HG03175 (cell line): ENCODE measurements around the gene COG3.
"Not testable (repeated sequence)": the region's sequence is repeated elsewhere in the genome, so short reads cannot be mapped to it uniquely, and the experiment has no call there.

Source experiments
- ATAC-seq: cut with Tn5 transposase; IDR thresholded peaks from one replicate; pipeline ENCODE4 v1.9.1; 2021; ENCODE audit warnings: mild to moderate bottlenecking, moderate library complexity; ENCODE audit not compliant: unreplicated experiment

Gene COG3, protein sequence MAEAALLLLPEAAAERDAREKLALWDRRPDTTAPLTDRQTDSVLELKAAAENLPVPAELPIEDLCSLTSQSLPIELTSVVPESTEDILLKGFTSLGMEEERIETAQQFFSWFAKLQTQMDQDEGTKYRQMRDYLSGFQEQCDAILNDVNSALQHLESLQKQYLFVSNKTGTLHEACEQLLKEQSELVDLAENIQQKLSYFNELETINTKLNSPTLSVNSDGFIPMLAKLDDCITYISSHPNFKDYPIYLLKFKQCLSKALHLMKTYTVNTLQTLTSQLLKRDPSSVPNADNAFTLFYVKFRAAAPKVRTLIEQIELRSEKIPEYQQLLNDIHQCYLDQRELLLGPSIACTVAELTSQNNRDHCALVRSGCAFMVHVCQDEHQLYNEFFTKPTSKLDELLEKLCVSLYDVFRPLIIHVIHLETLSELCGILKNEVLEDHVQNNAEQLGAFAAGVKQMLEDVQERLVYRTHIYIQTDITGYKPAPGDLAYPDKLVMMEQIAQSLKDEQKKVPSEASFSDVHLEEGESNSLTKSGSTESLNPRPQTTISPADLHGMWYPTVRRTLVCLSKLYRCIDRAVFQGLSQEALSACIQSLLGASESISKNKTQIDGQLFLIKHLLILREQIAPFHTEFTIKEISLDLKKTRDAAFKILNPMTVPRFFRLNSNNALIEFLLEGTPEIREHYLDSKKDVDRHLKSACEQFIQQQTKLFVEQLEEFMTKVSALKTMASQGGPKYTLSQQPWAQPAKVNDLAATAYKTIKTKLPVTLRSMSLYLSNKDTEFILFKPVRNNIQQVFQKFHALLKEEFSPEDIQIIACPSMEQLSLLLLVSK

DNA sequence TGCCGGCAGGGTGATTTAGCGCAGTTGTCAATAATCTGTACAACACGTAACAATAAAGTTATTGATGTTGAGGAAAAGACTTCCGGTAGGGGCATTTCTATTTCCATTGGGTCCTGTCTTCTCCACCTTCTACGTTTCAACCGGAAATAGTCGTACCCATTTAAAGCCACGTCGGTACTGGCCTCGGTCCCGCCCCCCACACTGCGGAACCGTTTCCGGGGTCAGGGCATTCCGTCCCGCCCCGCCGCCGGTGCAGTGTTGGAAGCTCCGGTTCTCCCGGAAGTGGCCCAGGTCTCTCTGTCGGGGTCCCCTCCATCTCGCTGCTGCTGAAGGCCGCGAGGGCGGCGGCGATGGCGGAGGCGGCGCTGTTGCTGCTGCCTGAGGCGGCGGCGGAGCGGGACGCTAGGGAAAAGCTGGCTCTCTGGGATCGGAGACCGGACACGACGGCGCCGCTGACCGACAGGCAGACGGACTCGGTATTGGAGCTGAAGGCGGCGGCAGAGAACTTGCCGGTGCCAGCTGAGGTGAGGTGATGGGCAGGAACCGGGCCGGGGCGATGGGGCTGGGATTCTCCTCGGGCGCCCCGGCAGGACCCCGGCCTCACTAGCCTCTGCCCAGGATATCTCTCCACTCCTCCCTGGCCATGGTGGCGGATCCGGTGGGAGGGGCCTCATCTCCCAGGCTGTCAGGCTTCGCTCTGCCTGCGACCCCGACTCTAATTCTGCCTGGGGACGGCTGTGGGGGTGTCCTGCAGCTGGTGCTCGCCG lies at the start of gene COG3:
COG3 (plus strand) TSS at position 253 of the 767 bp plus-strand sequence; CDS start at position 351, 98 bp downstream.
- ATAC-seq, result peak; percentile 94

DNA sequence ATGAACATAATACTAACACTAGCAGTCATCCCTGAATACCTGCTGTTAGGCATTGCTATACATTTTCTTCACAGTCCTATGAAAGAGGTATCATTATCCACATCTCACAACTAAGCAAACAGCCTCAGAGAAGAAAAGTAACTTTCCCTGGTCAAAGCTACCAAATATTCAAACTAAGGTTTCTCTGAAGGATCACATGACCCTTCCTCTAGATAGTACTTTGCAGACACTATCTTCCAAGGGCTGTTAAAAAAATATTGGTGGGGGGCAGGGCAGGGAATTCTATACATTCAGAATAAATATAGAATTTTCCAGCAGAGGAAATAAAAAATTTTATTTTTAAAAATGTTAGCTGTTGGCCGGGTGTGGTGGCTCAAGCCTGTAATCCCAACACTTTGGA lies 49.6 kb upstream of the COG3 start:
- no peak for ATAC-seq

GRCh38 chr13:45416516-45417128 lies 48.1 kb upstream of the COG3 start:
- ATAC-seq, result no peak

- ATAC-seq, result peak; percentile 94
These were observed 46.8 kb upstream of the COG3 start, which contains the start of gene SLC25A30 for GRCh38 chr13:45417790-45418534. Gene SLC25A30 (minus strand): TSS chr13:45418373. CDS start chr13:45411425, 6,948 bp downstream.

DNA sequence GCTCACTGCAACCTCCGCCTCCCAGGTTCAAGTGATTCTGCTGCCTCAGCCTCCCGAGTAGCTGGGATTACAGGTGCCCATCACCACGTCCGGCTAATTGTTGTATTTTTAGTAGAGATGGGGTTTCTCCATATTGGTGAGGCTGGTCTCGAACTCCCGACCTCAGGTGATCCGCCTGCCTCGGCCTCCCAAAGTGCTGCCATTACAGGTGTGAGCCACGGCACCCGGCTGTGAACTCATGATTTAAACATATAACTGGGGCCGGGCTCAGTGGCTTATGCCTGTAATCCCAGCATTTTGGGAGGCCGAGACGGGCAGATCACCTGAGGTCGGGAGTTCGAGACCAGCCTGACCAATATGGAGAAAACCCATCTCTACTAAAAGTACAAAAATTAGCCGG lies 45.4 kb upstream of the COG3 start:
- not testable (repeated sequence) for ATAC-seq

DNA sequence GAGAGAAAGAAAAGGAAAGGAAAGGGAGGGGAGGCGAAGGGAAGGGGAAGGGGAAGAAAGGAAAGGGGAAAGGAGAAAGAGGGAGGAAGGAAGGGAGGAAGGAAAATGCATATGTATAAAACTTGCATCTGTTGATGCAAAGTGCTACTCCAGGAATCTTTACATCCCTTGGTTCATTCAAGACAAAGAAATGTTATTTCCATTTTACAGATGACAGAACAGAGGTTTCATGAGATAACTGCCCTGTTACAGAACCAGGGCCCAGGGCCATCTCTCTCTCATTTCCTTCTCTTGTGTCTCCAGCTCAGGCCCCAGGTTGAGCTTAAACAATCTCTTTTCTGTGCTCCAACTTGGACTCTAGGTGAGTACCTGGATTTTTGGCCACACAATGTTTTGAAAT lies 44.8 kb upstream of the COG3 start:
- no peak for ATAC-seq

DNA sequence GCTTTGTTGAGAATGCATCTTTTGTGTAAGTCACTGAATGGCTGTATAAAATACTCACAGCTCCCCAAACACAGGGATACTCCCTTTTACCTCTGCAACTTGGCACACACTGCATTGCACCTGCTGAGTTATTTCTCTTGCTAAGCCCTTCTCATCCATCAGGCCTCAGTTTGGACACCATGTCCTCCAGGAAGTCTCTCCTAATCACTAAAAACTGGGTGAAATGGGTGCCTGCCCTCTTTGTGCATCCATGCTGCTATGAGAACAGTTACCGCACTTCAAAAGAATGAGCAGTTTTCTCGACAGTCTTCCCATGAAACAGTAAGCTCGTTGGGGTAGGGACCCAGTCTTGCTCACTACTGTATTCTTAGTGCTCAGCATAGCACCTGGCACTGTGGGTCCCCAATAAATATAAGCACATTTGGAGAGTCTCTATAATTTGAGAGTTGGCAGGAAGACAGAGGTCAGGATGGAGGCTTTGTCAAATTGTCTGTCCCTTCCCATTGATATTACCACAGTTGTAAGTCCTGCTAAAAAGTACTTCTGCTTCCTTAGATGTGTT lies 41.9 kb upstream of the COG3 start:
- ATAC-seq, result no peak

- ATAC-seq, result not testable (repeated sequence)
These were observed 38.5 kb upstream of the COG3 start for GRCh38 chr13:45426056-45426841.

GRCh38 chr13:45432737-45433380 lies 31.9 kb upstream of the COG3 start:
- ATAC-seq, result no peak

DNA sequence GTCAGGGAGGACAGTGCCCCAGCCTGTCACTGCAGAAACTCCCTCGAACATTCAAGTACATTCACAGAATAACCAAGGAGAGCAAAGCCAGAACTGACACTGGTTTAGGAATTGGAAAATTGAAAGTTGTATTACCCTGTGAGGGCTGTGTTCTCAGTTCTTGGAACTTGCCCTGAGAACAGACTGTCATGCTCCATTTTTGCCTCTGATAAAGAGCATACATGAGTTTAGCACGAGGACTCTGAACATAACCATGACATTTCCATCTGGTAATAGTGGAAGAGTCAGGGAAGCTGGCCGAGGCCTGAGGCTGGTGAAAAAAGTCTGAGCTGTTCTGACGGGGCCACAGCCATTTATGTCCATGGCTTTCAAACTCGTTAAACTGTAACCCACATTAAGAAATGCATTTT lies 31.4 kb upstream of the COG3 start:
- ATAC-seq, result no peak

GRCh38 chr13:45434556-45435371 lies 30.0 kb upstream of the COG3 start:
- ATAC-seq, result no peak

DNA sequence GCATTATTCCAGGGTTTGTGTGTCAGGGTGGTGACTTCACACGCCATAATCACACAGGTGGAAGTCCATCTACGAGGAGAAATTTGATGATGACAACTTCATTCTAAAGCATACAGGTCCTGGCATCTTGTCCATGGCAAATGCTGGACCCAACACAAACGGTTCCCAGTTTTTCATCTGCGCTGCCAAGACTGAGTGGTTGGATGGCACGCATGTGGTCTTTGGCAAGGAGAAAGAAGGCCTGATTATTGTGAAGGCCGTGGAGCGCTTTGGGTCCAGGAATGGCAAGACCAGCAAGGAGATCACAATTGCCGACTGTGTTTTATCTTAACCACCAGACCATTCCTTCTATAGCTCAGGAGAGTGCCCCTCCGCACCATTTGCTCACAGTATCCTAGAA lies 28.4 kb upstream of the COG3 start:
- ATAC-seq, result no peak

- no peak for ATAC-seq
These were observed 27.8 kb upstream of the COG3 start for GRCh38 chr13:45436953-45437352.

GRCh38 chr13:45437947-45438346 lies 26.8 kb upstream of the COG3 start:
- no peak for ATAC-seq

GRCh38 chr13:45439008-45439407 lies 25.7 kb upstream of the COG3 start:
- no peak for ATAC-seq

GRCh38 chr13:45439781-45440462 lies 24.8 kb upstream of the COG3 start:
- no peak for ATAC-seq

GRCh38 chr13:45441633-45442032 lies 23.1 kb upstream of the COG3 start:
- peak; percentile 77 for ATAC-seq
